Activated naive CD4-positive, alpha-beta T cell treated with anti-CD3 and anti-CD28 coated beads, Interleukin-2, amount 50 U/mL, for 72 hours (primary cell): Measurements from ENCODE around the gene PUM1. TPM values are rescaled to one million over a fixed set of nuclear protein-coding genes. Genes with fewer than 3 reads are reported as not detected.
"Not testable (repeated sequence)": the region's sequence is repeated elsewhere in the genome, so short reads cannot be mapped to it uniquely, and the experiment has no call there.

Experiments
- ATAC-seq, 2 donors: fragments of 150-1000 bp; cut with Tn5 transposase; 2 replicates each; pipeline ENCODE4 v1.10.0; 2021; ENCODE audit warnings: mild to moderate bottlenecking in 2 of 2, moderate library complexity in 2 of 2
- DNase-seq, 2 donors: peaks; one replicate each; pipeline ENCODE4 v3.0.0; 2021 to 2022; ENCODE audit warnings: low spot score in 2 of 2
- H3K27ac Mint-ChIP-seq, 2 donors: one replicate each; pipeline ENCODE4 v1.8.0; 2022; ENCODE audit warnings: mild to moderate bottlenecking in 2 of 2, mixed read lengths in 2 of 2
- H3K36me3 Mint-ChIP-seq, 2 donors: one replicate each; pipeline ENCODE4 v1.8.0; 2022; ENCODE audit warnings: mixed read lengths in 2 of 2
- H3K9me3 Mint-ChIP-seq, 2 donors: one replicate each; pipeline ENCODE4 v1.8.0; 2022; ENCODE audit warnings: mixed read lengths in 2 of 2
- total RNA-seq, 2 donors: library from RNA; stranded (reverse); gene quantifications; one replicate each; pipeline ENCODE4 v1.2.3, GENCODE V29; 2022

Gene PUM1, protein sequence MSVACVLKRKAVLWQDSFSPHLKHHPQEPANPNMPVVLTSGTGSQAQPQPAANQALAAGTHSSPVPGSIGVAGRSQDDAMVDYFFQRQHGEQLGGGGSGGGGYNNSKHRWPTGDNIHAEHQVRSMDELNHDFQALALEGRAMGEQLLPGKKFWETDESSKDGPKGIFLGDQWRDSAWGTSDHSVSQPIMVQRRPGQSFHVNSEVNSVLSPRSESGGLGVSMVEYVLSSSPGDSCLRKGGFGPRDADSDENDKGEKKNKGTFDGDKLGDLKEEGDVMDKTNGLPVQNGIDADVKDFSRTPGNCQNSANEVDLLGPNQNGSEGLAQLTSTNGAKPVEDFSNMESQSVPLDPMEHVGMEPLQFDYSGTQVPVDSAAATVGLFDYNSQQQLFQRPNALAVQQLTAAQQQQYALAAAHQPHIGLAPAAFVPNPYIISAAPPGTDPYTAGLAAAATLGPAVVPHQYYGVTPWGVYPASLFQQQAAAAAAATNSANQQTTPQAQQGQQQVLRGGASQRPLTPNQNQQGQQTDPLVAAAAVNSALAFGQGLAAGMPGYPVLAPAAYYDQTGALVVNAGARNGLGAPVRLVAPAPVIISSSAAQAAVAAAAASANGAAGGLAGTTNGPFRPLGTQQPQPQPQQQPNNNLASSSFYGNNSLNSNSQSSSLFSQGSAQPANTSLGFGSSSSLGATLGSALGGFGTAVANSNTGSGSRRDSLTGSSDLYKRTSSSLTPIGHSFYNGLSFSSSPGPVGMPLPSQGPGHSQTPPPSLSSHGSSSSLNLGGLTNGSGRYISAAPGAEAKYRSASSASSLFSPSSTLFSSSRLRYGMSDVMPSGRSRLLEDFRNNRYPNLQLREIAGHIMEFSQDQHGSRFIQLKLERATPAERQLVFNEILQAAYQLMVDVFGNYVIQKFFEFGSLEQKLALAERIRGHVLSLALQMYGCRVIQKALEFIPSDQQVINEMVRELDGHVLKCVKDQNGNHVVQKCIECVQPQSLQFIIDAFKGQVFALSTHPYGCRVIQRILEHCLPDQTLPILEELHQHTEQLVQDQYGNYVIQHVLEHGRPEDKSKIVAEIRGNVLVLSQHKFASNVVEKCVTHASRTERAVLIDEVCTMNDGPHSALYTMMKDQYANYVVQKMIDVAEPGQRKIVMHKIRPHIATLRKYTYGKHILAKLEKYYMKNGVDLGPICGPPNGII
- total RNA-seq, result 100 to 1,000 TPM; 107 to 118 TPM

DNA sequence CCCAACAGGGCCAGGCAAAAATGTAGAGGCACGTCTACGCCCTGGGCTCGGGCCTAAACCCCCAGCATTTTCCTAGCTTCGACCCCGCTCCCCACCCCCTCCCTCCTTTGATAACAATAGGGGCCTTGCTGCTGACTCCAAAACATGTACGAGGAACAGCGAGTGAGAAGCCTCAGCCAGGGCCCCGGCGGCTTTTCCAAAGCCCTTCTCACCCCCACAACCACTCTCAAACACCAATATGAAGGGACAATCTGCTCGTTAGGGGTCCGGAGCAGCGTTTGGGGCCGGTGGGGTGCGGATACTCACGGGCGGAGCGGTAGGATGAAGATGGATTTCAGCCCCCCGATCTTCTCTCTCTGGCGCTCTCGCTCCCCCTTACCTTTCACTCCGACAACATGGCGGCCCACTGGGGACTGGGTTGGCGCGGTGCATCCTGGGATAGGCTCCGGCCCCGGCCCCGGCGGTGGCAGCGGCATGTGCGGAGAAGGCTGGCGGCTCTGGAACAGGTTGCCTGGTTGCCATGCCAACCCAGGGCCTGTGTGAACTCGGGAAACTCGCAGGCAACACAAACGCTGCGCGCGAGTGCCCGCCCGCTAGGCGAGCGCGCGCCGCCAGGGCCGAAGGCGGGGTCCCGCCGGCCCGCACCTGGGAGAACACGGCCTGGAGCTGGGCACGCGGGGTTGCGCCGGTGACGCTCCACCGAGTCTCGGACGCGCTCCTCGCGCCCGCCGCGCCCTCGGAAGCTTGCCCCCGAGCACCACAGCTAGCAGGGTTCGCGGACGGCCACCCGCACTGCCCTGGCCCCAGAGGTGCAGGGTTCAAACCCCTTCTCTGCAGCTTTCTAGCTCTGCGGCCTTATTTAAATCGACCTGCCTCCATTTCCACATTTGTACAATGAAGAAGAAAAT is at the start of gene PUM1:
TSS of gene PUM1 (minus strand) at position 408 of the 908 bp plus-strand sequence. CDS start 6,151 bp downstream, outside the sequence.
- ATAC-seq (peak; percentile 96 to 98), DNase-seq (peak; percentile 98)
- Mint-ChIP-seq H3K27ac (peak within 1 kb of the TSS; percentile 99 to 100), H3K36me3 (peaks cover 20 to 22% of the 10 kb centered on the region in 2 donors), H3K9me3 (no peaks in the 10 kb centered on the region)

DNA sequence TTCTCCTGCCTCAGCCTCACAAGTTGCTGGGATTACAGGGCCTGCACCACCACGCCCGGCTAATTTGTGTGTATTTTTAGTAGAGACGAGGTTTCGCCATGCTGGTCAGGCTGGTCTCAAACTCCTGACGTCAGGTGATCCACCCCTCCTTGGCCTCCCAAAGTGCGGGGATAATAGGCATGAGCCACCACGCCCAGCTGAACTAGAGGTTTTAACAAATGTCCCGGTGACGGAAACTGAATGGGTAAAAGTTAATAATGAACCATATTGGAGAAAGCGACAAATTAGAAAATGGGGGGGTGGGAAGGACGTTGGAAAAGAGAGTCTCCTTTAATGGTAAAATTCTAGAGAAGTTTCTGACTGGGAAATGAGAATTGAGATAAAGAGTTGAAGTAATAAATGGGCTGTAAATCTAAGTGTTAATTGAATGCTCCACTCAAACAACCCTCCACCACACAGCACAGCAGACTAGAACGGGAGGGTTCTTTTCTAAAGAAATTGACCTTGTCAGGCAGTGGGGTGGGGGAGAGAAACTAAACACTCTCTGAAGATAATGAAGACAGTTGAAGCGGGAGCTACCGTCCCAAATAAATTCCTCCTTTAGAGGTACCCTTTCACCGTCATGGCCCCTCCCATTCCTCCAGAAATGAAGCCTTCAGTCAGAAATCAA is 46.9 kb upstream of the PUM1 start:
- no peak for DNase-seq
- Mint-ChIP-seq H3K36me3 (no peaks in the 10 kb centered on the region), H3K9me3 (no peaks in the 10 kb centered on the region), H3K27ac (no peak overlapping the region)
- ATAC-seq, result no peak

DNA sequence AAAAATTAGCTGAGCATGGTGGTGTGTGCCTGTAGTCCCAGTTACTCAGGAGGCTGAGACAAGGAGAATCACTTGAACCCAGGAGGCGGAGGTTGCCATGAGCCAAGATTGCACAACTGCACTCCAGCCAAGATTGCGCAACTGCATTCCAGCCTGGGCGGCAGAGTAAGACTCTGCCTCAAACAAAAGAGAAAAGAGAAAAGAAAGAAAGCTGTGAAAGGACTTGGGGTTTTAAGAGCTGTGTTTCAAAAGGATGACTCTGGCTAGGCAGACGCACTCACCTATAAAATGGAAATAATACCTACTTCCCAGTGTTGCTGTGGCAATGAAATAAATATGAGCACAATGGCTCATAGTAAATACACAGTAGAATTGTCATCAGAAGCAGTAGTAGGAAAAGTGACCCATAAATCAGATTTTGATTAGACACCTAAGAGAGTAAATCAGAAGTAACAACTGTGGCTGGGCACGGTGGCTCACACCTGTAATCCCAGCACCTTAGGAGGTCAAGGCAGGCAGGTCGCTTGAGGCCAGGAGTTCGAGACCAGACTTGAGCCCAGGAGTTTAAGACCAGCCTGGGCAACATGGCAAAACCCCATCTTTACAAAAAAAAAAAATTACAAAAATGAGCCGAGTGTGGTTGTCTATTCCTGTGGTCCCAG is 45.9 kb upstream of the PUM1 start:
- no peaks in the 10 kb centered on the region for H3K36me3 Mint-ChIP-seq
- H3K27ac Mint-ChIP-seq, result peak overlapping the region in 1 of 2 donors; percentile 12
- no peak for ATAC-seq

DNA sequence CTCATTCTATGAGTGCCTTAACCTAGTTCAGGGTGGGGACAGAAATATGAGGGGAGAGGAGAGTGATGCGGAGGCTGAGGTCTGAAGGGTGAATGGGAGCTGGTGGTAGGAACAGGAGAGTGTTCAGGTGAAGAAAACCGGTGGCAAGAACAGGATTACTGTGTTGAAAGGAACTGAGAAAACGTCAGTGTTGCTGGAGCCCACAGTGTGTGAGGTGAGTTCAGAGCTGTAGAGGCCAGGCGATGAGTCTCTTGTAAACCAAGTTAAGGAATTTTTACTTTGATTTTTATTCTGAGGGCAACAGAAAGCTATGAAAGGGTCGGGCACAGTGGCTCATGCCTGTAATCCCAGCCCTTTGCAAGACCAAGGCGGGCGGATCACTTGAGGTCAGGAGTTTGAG is 45.3 kb upstream of the PUM1 start:
- Mint-ChIP-seq H3K36me3 (no peaks in the 10 kb centered on the region), H3K9me3 (no peaks in the 10 kb centered on the region), H3K27ac (no peak overlapping the region)
- DNase-seq, result no peak
- ATAC-seq, result no peak

More for the DNA sequence above, 45.9 kb upstream of the PUM1 start:
- DNase-seq, result no peak
- no peaks in the 10 kb centered on the region for H3K9me3 Mint-ChIP-seq

DNA sequence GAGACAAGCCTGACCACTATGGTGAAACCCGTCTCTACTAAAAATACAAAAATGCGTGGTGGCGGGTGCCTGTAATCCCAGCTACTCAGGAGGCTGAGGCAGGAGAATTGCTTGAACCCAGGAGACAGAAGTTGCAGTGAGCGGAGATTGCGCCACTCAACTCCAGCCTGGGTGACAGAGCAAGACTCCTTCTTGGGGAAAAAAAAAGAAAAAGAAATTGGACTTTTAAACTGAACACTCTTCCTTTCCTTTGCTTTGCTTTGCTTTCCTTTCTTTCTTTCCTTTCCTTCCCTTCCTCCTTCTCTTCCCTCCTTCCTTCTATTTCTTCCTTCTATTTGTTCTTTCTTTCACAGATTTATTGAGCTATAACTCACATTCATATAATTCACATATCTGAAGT is 43.3 kb upstream of the PUM1 start:
- Mint-ChIP-seq H3K27ac (no peak overlapping the region), H3K36me3 (no peaks in the 10 kb centered on the region), H3K9me3 (no peaks in the 10 kb centered on the region)
- no peak for DNase-seq
- no peak for ATAC-seq

DNA sequence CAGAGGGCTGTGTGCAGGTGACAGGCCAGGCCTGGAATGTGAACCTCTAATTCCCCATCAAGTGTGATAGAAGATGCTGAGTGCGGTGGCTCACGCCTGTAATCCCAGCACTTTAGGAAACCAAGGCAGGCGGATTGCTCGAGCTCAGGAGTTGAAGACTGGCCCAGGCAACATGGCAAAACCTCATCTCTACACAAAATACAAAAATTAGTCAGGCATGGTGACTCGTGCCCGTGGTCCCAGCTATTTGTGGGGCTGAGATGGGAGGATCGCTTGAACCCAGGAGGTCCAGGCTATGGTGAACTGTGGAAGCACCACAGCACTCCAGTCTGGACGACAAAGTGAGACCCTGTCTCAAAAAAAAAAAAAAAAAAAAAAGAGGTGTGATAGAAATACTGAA is 40.1 kb upstream of the PUM1 start:
- H3K36me3 Mint-ChIP-seq, result no peaks in the 10 kb centered on the region
- ATAC-seq, result peak in 1 of 2 donors; percentile 28
- peak in 1 of 2 donors; percentile 3 for DNase-seq
- no peak overlapping the region for H3K27ac Mint-ChIP-seq
- no peaks in the 10 kb centered on the region for H3K9me3 Mint-ChIP-seq

DNA sequence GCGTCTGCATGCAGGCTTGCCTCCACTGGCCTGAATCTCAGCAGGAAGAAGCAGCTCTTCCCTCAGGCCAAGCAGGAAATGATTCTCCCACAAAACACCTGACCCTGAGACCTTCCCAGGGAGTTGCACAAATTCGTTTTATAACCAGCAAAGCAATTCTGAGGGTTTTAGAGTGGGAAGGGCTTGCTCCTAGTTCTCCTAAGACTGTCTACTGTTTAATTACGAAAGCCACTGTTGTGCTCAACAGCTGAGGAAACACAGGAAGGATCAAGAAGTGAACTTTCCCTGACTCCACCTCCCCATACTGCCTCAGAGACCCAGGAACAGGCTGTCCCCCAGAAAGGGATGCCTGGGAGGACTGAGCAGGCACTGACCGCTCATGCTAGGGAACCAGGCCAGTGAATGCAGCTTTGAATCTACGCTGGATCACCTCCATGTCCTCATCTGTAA is 37.0 kb upstream of the PUM1 start:
- H3K36me3 Mint-ChIP-seq, result no peaks in the 10 kb centered on the region
- no peak for DNase-seq
- no peaks in the 10 kb centered on the region for H3K9me3 Mint-ChIP-seq
- H3K27ac Mint-ChIP-seq, result no peak overlapping the region
- no peak for ATAC-seq

DNA sequence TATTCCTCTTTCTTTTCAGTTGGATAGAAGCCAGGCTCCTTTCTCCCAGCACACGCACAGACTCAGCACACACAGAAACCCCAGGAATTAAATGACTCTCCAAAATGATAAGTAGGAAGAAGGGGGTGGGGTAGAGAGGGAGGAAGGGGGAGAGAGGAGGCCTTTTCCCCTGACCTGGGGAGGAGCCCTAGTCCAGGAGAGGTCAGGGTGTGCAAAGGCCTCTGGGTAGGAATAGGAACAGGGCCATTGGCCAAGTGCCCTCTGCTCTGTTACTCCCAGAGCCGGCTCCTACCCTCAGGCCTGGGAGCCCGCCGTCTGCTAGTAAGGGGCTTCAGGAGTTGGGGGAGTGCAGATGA is 35.6 kb upstream of the PUM1 start:
- H3K36me3 Mint-ChIP-seq, result no peaks in the 10 kb centered on the region
- ATAC-seq (no peak), DNase-seq (no peak)
- H3K9me3 Mint-ChIP-seq, result no peaks in the 10 kb centered on the region
- no peak overlapping the region for H3K27ac Mint-ChIP-seq

DNA sequence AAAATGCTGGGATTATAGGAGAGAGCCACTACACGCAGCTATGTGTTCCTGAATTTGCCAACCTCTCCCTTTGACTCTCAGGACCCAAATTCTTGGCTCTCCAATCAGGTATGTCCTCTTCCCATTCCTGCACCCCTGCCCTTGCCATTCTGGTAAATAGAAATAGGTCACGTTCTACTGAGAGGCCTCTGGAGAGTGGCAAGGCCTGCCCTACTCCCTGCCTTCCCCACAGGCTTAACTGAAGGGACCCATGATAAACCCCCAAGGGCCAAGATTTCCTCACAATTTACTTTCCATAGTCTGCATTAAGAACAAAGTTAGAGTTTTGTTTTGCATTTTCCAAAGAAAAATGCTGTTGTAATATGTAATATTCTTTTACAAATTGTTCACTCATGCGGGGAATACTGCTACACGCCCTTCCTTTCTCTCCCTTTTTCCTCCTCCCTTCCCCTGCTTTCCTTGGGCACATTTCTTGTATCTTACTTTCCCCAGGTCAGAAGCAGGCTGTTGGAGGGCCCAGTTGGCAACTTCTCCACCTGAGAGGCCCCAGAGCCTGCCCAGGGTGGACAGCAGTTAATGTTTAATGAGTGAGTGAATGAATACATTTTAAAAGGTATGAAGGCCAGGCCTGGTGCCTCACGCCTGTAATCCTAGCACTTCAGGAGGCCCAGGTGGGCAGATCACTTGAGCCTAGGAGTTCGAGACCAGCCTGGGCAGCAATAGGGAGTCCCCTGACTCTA is 33.9 kb upstream of the PUM1 start:
- Mint-ChIP-seq H3K9me3 (no peaks in the 10 kb centered on the region), H3K36me3 (no peaks in the 10 kb centered on the region), H3K27ac (peak overlapping the region in 1 of 2 donors; percentile 84)
- DNase-seq, result no peak
- ATAC-seq, result no peak

DNA sequence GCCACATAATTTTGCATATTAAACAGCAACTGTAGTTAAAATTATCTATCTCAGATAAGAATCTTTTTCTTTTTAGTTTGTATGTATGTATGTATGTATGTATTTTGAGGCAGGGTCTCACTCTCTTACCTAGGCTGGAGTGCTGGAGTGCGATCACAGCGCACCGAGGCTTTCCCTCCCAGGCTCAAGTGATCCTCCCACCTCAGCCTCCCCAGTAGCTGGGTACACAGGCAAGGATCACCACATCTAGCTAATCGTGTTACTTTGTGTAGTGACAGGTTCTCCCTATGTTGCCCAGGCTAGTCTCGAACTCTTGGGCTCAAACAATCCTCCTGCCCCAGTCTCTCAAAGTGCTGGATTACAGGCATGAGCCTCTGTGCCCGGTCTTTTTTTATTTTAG is 30.5 kb upstream of the PUM1 start:
- H3K36me3 Mint-ChIP-seq, result no peaks in the 10 kb centered on the region
- DNase-seq (no peak), ATAC-seq (no peak)
- H3K9me3 Mint-ChIP-seq, result no peaks in the 10 kb centered on the region
- H3K27ac Mint-ChIP-seq, result no peak overlapping the region

DNA sequence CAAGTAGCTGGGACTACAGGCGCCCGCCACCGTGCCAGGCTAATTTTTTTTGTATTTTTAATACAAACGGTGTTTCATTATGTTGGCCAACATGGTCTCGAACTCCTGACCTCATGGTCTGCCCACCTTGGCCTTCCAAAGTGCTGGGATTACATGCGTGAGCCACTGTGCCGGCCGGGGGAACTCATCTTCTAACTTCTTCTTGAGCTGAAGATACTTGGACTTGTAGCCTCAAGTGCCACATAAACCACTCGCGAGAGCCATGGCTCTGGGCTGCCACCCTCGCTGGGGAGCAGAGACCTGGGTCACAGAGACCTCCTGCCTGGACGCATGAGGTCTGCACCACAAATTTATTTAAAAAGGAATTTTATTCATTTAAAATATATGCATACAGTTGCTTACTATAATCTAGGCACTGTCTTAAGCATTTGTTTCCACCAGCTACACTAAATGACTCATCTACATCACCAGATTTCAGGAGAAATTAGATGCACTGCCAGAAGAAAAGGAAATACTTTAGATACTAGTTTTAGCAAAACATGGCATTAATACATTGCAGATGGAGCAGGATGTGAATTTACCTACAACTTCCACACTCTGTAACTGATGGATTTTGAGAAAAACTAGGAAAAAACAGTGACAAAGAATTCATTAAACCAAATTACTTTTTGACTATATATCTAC is 29.9 kb upstream of the PUM1 start:
- no peak for ATAC-seq
- H3K9me3 Mint-ChIP-seq, result no peaks in the 10 kb centered on the region
- H3K36me3 Mint-ChIP-seq, result no peaks in the 10 kb centered on the region
- H3K27ac Mint-ChIP-seq, result no peak overlapping the region
- DNase-seq, result no peak

DNA sequence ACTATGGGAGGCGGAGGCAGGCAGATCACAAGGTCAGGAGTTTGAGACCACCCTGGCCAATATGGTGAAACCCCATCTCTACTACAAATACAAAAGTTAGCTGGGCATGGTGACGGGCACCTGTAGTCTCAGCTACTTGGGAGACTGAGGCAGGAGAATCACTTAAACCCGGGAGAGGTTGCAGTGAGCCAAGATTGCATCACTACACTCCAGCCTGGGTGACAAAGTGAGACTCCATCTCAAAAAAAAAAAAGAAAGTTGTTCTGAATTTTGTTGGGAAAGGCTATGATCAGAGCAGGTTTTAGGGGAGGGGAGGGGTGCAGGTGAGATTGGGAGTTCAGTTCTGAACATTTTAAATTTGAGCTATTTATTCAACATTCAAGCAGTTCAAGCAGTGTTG is 22.6 kb upstream of the PUM1 start:
- not testable (repeated sequence) for H3K27ac Mint-ChIP-seq, H3K36me3 Mint-ChIP-seq, ATAC-seq, DNase-seq, H3K9me3 Mint-ChIP-seq

DNA sequence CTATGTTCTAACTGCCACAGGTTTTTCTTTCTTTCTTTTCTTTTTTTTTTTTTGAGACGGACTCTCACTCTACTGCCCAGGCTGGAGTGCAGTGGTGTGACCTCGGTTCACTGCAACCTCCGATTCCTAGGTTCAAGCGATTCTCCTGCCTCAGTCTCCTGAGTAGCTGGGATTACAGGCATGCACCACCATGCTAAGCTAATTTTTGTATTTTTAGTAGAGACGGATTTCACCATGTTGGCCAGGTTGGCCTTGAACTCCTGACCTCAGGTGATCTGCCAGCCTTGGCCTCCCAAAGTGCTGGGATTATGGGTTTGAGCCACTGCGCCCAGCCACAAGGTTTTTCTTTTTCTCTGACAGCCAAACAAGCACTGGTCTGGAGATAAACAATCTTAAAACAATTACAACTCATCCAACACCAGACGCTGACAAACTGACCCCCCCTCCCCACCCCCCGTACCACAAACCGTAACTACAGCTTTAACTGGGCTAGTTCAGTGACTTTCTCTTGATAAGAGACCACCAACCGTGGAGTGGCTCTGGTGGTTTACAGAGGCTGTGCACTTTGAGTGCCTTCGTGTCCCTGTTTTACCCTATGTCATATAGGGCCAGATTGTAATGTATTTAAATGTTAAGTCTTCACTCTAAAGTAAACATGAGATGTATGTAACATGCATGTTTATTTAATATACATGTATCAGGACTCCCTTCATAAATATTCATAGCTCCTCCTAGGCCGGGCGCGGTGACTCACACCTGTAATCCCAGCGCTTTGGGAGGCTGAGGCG is 19.5 kb upstream of the PUM1 start:
- ATAC-seq, result no peak
- no peaks in the 10 kb centered on the region for H3K9me3 Mint-ChIP-seq
- no peak for DNase-seq
- no peaks in the 10 kb centered on the region for H3K36me3 Mint-ChIP-seq
- H3K27ac Mint-ChIP-seq, result no peak overlapping the region
